Renal pelvis (tissue), 4 donors: ENCODE data around the gene PAMR1. TPM values are rescaled to one million over a fixed set of nuclear protein-coding genes. Genes with fewer than 3 reads are reported as not detected.

Source experiments
- DNase-seq: peaks from one replicate; pipeline ENCODE4 v3.0.0-alpha.2; 2013
- polyA plus RNA-seq, 3 donors: library from polyadenylated mRNA; unstranded; fragments of 120-200 nt; gene quantifications; one replicate each; pipeline ENCODE4 v1.2.1, GENCODE V29; 2013; ENCODE audit not compliant: insufficient read length in 3 of 3

Gene PAMR1
- polyA plus RNA-seq, 3 donors = 3.8 to 9.4 (median 5.9) TPM

DNA sequence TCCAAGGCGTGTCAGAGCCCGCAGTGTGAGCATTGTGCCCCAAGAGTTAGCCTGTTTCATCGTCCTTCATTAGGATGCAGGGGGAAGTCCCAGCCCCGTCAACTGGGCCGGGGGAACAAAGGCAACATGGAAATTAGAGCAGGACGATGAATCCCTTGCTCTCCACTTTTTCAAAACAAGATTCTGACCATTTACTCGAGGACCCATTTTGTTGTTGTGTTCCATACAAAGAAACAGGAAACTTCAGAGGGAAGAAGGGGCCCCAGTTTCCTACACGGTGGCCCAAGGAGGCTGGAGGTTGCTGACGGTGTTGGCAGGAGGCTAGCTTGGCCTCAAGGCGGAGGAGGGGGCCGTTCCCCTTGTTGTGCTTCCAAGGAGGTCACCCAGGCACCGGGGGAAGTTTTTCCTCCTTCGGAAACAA, 62.1 kb downstream of the PAMR1 start:
- DNase-seq = no peak

DNA sequence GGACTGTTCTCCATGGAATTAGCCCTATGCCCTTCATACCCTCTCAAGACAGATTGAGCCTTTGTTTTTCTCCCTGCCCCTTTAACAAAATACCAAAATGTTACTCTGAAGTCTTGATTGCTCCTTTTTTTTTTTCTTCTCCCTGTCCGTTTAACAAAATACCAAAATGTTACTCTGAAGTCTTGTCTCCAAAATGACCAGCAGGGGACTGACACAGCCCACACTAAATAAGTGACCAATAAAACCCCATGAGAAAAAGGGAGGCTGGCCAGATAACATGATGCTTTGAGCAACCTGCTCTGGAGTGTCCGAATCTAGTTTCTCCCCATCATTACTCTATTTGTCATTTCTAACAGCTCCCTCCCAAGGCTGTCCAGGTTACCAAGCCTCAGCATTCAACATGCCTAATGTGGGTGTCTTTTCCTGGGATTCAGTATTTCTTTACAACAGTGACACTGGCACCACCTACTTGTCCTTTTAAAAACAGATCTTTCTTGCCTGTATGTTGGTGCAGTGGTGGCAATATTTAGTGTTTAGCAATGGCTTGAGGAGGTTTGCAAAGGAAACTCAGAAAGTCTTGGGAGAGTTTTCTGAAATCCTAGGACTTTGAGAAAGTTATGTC, 63.4 kb downstream of the PAMR1 start:
- DNase-seq = no peak

DNA sequence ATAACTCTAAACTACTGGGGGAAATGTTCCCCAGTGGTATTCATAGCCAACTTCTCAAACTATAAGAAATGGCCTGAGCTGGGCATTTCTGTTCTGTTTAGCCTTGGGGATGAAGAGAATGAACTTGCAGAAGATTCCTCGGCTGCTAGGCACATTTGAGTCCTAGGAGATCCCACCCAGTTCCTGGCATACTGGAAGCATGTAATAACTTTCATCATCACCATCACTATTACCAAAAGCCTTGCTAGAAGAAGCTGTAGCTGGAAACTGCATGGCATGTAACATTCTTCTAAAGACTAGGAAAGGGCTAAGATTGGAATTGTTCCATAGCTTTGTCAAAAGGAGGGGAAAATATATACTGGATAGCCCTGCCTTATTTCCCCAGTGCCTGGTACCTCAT, 65.9 kb downstream of the PAMR1 start:
- DNase-seq = no peak

DNA sequence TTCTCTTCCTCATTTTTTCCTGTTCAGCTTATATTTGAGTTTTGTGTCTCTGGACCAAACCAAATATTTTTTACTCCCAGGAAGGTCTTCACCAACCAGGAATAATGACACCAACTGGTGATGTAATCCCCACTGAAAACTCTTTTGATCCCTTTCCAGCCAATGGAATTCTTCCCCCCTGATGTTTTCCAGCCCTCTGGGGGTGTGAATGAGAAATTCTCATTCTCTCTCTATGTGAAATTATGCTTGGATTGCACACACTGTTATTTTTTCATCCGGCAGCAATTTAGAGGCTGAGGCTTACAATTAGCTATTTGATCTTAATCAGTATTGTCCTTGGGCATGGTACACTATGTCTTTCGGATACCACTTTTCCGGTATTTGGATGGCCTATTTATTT, 66.6 kb downstream of the PAMR1 start:
- DNase-seq = no peak

DNA sequence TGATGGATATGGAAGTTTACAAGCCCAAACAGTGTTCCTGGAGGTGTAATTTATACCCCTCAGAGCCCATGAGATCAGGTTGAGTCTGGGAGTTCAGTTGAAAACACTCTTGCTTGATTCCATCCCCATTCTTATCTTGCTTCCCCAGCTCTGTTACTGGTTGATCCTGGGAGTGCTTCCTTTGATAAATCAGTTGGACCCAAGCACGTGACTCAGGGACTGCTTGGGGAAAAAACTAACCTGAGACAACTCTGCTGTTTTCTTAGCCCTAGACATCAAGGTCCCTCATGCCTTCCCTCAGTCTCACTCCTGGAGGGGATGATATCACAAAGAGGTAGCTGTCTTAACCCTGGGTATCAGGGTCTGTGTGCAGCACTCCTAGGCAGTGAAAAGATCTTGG, 71.1 kb downstream of the PAMR1 start:
- no peak for DNase-seq

DNA sequence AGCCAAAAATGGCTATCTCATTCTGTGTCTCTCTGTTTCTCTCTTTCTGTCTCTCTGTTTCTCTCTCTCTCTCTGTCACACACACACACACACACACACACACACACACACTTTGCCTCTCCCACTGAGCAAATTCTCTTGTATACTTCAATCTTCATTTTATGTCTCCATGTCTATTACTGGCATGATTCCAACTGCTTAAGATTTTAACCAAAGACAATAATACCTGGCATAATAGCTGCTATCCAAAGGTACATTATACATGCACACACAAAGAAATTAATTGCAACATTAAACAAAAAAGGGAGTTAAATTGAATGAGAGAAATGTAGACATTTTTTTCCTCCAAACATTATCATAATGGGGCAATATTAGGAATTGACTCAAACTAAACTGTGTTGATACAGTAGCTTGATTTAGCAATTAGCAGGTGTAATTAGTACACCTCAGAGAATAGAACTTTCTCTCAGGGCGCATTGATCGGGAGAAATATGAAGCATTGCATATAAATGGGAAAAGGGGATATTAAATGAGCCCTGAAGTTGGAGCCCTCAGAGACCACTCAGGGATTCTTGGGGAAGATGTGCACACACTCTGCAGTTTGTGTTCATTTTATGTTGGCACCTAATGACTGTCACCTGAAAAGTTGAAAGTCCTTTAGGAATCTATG, 88.7 kb downstream of the PAMR1 start:
- DNase-seq = no peak

DNA sequence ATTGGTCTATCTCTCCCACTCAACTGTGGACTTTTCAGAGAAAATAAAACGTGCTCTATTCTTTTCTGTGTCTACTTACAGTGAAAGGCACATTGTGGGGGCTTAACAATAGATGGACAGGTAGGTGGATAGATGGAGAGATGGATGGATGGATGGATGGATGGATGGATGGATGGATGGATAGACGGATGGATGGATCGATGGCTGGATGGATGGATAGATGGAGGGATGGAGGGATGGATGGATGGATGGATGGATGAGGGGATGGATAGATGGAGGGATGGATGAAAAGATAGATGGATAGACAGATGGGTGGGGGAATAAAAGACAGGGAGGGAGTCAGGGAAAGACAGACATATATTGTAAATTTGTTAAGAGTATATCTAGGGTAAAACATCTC, 91.8 kb downstream of the PAMR1 start:
- no peak for DNase-seq

DNA sequence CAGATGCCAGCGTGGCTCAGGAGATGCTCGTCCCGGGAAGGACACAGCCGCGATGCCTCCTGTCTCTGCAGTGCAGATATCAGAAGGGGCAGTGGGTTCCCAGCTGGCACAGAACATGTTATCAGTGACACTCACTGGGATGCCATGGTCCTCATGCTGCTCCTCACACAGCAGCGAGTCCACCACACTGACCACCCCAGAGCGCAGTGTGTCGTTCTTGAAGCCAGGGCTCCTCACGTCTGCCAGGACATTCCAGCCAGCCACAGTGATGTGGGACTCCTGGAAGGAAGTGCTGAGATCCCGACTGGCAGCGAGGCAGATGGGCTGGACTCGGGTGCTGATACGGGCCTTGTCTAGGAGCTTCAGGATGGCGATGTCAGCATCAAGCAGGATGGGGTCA, 93.0 kb downstream of the PAMR1 start:
- no peak for DNase-seq

DNA sequence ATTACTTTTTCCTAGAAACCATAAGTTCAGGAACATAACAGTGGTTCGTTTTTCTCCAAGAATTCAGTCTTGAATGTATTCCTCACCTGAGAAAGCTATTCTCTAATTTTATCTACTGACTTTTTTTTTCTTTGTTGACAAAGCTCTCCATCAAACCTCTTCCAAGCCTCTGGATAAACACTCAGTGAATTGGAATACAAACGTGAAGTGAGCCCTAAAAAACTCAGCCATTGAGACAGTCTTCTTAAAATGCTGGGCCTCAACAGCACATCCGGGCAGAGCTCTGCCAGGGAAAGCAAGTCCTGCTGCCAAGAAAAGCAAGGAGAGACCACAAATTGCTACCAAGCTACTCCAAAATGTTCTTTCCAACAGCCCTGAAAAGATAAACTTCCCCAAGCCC, 98.3 kb downstream of the PAMR1 start:
- DNase-seq = no peak

DNA sequence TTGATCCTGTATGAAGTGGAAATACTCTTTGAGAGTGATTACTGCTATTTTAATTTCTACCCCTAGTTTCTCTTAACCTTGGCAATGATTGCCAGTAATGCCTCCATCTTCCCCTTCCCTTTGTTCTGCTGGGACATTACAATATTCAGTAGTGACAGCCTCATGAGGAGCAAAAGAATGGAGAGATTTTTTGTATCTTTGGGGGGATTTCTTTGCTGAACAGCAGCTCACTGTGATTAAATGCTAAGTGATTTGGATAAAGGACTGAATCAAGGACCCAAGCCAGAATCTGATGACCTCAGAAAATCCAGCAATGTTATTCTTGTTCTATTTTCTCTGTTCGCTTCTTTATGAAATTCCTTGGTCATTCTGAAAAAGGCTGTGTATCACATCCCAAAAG, 99.1 kb downstream of the PAMR1 start:
- no peak for DNase-seq

DNA sequence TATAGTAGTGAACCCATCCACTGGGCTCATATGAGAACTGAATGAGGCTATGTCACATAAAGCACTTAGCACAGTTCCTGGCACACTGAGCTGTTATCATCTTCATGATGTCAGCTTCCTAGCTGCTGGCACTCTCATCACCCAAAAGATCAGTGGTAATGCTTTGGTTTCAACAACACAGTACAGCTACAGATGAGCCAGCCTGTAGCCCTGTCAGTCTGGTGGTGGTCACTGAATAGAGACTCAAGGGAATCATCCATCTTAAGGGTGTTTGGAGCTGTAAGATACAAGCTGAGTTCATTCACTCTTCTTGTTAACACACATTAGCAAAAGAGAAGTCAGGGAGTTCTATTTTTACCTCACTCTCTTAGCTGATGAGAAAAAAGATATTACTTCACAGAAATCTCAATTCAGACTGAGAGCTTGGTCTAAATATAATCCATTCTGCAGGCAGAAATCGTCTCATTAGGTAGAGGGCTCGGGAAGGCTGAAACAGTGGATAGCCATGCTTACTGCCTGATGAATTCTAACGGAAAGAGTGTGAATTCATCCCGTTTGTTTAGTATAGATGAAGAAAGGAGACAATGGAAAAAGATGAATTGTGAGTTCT, 99.7 kb downstream of the PAMR1 start:
- no peak for DNase-seq

DNA sequence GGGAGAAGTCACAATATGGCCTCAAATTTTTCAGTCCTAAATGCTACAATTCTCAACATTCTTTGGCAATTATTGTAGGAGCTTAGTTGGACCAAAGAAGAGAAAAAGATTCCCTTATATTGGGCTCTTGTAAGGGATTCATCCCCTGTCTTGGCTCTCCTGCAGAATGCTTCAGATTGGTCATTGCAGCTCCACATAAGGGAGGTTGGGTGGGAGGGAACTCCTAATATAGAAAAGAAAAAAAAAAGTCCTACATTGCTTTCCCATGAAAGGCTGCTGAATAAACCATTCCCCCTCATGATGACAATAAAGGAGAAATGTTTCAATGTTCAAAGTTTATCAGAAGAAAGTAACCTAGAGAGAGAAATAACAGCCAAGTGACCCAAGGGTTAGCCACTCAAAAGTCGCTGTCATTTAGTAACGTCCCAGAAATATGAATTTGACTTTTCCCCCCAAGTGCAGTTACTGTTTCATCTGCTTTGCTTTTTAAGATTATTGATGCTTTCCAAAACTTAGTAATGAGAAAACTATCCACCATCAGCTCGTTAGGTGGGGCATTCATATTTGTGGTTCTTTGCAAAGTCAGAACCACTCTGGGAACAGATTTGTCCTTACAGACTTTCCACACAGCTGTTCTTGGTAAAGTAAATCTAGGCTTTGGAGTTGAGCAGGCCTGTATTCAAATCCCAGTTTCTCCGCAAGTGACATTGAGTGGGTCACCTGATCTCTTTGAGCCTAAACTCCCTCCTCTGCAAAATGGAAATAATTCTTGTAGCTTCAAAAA, 101.1 kb downstream of the PAMR1 start:
- no peak for DNase-seq

DNA sequence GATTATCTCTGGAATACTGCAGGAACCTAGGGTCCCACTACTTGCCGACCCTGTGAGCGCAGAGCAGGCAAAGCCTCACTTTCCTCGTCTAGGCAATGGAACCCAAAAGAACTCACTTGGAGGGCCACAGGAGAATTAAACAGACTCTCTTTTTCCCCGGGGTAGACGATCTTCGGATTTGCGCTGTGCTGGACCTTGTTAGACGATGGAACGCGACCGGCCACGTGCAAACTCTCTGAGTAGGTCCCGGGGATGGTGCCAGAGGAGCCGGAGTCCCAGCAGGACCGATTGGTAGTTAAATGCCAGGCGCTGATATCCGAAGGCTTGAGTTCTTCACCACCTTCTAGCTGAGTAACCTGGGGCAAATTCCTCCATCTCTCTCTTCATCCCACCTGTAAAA, 105.0 kb downstream of the PAMR1 start:
- no peak for DNase-seq

DNA sequence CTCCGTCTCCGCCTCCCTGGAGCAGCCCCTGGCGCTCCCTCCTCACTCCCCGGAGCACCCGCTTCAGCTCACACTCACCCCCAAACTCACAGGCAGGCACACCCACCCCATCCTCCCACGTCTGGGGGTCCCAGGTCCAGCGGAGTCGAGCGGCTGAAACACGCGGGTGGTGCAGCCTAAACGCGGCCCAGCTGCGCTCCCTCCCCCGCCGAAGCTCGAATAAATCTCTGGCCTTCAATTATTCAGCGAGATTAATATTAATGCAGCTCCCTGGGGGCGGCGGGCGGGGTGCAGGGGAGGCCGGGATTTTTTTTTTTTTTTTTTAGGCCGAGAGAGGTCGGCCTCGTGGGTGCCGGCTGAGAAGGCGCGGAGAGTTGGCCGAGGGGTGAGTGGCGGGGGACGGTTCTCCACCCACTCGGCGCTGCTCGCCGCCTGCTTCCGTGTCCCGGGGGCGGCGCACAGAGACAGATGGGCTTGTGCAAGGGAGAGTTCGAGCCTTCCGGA, 105.5 kb downstream of the PAMR1 start:
- DNase-seq = no peak

DNA sequence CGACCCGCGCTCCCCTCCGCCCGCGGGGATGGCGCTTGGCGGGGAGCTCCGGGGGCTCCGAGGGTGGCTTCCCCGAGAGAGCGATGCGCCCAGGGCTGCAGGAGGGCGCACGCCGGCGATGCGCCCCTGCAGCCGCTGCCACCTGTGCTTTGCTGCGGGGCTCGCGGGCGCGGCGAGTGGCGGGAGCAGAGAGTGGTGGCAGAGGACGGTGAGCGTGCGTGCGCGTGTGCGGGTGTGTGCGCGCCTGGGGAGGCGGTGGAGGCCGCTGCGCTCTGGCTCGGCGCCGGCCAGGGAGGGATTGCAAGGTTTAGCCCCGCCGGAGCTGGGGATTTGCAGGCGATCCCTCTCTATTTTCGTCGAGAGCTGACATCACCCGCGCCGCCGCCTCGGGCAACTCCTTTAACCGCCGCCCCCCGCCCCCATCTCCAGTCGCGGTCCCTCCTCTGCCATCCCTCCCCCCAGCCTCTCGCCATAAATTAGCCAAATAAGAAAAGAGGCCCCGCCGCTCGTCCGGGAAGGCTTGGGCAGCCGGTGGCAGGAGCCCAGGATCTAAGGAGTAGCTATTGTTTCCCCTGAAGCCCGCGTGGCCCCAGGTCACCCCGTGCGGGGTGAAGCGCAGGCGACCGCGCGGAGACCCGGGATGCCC, 106.1 kb downstream of the PAMR1 start, which contains the start of gene SLC1A2:
SLC1A2 (minus strand) TSS at position 375 of the 646 bp plus-strand sequence. CDS start 592 bp downstream, outside the sequence.
- DNase-seq = peak; percentile 26

DNA sequence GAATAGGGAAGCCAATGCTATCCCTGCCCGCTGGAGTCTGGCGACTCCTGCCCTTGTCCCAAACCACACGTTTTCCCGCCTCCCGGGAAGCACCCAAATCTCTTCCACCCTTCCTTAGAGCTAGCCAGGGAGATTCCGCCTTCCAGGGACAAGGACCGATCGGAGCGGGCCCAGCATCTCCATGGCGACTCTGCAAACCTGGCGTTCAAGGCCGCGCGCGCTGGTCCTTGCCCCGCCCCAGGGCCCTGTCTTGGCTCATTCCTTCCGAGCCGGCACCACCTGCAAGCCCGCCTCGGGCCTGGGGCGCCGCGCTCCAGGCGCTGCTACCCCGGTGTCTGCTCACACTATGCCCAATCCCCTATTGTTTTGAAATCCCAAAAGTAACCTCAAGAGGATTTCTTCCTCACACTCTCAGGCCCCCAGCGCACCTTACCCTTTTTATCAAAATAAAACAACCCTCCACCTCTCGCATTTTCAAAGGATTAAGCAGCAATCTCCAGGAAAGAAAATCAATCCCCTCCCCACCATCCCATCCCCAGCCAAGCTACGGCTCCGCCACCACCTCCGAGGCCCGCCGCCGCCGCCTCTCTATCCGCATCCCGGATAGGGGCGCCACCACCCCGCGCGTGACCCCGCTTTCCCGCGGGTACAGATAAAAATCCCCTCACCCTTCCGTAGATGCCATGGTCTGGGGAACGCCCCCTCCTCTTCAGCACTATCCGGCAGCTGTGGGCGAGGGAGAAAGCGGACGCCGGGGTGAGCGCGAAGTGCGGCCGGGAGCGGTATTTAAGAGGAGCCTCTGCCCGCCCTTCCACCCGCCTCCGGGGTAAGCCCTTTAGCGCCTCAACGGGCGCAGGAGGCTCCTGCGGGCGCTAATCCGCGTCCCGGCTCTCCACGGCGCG, 106.9 kb downstream of the PAMR1 start:
- DNase-seq = peak; percentile 22

DNA sequence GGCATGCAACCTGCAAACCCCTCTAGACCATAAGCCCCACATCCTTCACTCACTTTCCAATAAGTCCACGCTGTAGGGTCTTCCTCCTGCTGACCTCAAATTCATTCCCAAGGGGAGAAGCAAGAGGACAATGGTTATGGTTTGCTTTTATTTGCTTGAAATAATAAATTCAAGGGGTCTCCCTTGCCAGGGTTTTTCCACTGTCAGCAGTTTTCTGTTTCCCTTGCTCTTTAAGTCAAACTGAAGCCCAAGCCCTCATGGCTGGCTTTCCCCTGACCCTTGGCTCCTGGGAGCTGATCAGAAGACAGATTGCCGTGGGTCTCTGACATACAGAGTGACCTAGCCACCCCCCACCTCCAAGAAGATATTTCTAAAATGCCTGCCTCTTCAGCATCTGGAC, 109.9 kb downstream of the PAMR1 start:
- DNase-seq = no peak

DNA sequence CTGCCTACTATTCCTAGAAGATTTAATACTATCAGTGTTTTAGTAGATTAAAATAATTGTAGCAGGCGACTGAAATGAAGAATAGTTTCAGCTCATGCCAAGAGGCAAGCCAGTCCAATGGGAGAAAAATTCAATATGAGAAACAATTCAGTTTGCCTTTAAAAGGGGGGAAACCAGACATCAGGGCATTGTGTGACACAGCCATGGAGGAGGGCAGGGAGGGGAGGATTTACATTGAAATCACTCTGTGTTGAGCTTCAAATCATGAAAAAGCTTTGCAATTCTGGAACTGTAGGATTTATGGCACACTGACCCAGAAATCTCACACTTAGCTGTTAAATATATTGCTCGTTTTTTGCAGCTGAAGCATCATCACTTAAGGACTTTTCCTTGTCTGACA, 110.6 kb downstream of the PAMR1 start:
- no peak for DNase-seq

DNA sequence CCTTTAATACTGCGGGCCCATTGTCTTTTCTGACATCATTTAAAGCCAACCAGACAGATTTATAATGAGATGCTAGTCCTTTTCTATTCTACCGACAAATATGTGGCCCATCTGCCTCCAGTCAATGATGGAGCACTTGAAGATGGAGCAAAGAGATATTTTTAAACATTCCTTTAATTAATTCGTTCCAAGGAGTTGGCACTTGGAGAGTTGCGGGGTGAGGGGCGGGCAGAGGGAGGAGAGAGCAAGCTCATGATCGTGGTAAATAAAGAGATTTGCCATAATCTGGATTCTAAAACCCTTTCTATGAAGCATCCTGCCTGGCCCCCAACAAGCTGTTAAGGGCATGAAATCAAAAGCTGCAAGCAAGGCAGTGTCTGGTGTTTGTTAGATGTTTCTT, 111.1 kb downstream of the PAMR1 start:
- no peak for DNase-seq

DNA sequence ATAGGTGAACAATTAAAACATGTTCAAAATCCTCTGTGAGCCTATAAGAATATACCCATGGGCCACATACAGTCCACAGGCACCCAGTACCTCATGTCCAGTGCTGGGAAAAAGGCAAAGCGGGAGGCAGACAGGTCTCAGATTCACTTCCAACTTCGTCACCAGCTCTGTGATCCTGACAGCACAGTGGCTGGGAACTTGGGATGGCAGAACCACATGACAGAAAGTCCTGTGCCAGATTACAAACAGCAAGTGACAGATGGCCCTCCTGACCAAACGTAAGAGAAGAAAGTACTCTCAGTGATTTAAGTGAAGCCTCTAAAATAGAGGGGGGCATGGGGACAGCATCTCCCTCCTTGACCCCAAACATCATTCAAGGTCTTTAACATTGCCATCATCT, 111.8 kb downstream of the PAMR1 start:
- no peak for DNase-seq

DNA sequence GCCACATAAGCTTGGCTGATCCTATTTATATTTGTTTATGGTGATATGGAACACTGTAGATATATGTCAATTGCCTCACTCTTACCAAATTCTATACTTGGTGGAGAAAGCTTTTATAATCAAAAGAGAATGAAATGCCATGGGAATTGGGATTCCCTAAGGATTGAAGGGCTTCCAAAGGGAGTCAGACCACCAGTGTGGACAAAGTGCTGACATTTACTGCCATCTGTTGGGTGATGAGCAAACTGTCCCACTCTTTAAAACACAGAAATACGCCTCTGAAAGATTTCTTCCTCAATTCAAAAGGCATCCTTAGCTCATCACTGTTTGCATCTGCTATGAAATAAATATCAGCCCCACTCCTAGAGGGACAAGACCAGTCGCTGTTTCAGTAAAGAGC, 113.1 kb downstream of the PAMR1 start:
- DNase-seq = no peak
